ENCODE results near the gene CLVS2. TPM values are rescaled to one million over a fixed set of nuclear protein-coding genes. Genes with fewer than 3 reads are reported as not detected.

Gene CLVS2
- total RNA-seq, 4 donors from 2014 or later, result under 0.01 to 11.6 (median 3.2) TPM

DNA sequence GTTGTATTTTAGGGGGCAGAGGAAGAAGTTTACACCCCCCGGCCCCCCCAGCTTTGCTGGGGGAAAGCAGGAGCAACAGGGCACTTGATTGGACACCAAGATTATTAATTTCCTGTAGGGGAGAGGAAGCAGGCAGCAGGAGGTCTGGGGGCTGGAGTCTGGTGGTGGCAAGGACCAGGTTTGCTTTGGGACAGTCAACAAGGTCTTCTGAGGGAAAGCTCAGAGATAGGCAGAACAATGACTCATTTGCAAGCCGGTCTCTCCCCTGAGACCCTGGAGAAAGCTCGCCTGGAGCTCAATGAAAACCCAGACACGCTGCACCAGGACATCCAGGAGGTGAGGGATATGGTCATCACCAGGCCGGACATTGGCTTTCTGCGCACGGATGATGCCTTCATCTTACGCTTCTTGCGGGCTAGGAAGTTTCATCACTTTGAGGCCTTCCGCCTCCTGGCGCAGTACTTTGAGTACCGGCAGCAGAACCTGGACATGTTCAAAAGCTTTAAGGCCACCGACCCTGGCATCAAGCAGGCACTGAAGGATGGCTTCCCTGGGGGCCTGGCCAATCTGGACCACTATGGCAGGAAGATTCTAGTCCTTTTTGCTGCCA lies 1.6 kb downstream of the CLVS2 start:
- H3K4me3 ChIP-seq, result no peak overlapping the region
- no peak for DNase-seq
- H3K4me1 ChIP-seq, result no peaks in the 10 kb centered on the region
- H3K36me3 ChIP-seq, result no peaks in the 10 kb centered on the region
- TF ChIP-seq, protein P1, sequence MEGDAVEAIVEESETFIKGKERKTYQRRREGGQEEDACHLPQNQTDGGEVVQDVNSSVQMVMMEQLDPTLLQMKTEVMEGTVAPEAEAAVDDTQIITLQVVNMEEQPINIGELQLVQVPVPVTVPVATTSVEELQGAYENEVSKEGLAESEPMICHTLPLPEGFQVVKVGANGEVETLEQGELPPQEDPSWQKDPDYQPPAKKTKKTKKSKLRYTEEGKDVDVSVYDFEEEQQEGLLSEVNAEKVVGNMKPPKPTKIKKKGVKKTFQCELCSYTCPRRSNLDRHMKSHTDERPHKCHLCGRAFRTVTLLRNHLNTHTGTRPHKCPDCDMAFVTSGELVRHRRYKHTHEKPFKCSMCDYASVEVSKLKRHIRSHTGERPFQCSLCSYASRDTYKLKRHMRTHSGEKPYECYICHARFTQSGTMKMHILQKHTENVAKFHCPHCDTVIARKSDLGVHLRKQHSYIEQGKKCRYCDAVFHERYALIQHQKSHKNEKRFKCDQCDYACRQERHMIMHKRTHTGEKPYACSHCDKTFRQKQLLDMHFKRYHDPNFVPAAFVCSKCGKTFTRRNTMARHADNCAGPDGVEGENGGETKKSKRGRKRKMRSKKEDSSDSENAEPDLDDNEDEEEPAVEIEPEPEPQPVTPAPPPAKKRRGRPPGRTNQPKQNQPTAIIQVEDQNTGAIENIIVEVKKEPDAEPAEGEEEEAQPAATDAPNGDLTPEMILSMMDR (IDR thresholded peaks at IDR 0.05), result no peak
- TF ChIP-seq POLR2A (IDR thresholded peaks at IDR 0.05), result no peak
- intact Hi-C loops (cut with DNase I; ENCODE audit: low total_unique reads), result no loop called here
- no peaks in the 10 kb centered on the region for H3K9me3 ChIP-seq
- peak overlapping the region in 1 of 2 donors; percentile 85 for H3K27ac ChIP-seq
- peaks cover 0 to 24% of the 10 kb centered on the region in 2 donors for H3K27me3 ChIP-seq

DNA sequence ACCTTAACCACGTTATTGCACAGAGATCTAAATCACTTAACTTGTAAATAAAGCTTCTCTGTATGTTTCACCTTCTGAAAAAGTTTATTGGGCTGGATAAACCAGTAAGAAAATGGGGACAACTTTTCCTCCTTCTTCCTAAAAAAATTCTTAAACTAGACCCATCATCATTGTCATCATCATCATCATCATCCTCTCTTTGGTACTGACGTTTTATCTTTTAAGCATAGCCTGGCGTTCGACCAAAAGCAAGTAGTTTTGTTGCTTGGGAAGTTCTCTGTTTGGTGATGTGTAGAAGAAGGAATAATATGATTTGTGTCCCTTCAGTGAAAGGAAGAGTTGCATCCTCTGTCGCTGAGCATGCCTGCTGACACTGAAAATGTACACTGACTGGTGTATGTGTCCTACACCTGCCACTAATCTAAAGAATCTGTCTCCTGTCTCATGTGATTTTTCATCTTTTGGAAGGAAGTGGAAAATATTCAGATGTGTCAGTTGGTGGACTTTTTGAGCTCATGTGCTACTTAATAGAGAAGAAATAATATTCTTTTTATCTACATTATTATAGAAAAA lies 2.5 kb downstream of the CLVS2 start:
- Histone ChIP-seq H3K36me3 (no peaks in the 10 kb centered on the region), H3K9me3 (no peaks in the 10 kb centered on the region), H3K4me3 (no peak overlapping the region), H3K27ac (peak overlapping the region in 1 of 2 donors; percentile 9), H3K4me1 (no peaks in the 10 kb centered on the region), H3K27me3 (peaks cover 0 to 18% of the 10 kb centered on the region in 2 donors)
- no peak for DNase-seq
- TF ChIP-seq POLR2A (IDR thresholded peaks at IDR 0.05), result no peak
- TF ChIP-seq, protein P1 (IDR thresholded peaks at IDR 0.05), result no peak
- intact Hi-C loops (cut with DNase I; ENCODE audit: low total_unique reads), result no loop called here

DNA sequence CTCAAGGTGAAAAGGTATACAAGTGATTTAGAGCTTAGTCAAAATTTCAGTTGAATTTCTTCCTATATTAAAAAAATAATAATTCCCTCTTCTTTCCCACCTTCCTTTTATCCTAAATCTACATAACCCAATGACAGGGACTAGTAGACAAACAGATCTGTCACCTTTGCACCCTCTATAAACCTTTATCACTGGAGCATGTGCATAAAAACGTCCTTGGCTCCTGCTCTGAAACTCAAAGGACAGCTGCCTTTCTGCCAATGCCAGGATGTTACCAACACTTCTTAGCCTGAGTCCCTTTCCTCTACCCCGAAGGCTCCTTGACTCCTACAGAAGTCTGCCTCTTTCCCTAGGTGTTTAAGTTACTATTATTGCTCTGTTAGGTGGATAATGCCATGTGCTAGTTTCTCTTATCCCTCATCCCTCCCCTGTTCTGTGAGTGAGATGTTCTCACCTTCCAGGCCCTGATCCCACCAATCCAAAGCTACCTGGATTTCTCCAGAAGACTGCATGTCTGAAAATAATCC lies 4.3 kb downstream of the CLVS2 start:
- no peaks in the 10 kb centered on the region for H3K36me3 ChIP-seq
- no peak overlapping the region for H3K27ac ChIP-seq
- TF ChIP-seq POLR2A (IDR thresholded peaks at IDR 0.05), result no peak
- TF ChIP-seq, protein P1 (IDR thresholded peaks at IDR 0.05), result no peak
- no peak overlapping the region for H3K4me3 ChIP-seq
- intact Hi-C loops (cut with DNase I; ENCODE audit: low total_unique reads), result no loop called here
- H3K27me3 ChIP-seq, result peaks cover 0 to 3% of the 10 kb centered on the region in 2 donors
- no peak for DNase-seq
- no peaks in the 10 kb centered on the region for H3K4me1 ChIP-seq
- H3K9me3 ChIP-seq, result no peaks in the 10 kb centered on the region

DNA sequence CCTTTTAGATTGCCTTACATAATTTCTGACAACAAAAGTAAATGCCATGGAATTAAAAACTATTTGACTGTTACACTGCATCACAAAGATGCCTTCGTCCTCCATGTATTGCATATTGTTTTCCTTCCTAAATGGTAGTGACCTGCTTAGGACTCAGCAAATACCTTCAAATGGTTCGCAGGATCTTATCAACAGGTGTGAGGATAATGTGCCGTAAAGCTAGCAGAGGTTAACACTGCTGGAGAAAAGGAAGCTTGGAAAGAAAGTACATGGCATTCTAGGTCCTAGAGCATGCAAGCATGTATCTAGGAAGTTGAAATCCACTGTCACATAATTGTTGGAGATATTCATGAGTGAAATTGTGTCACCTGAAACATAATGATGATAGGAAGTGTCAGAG lies 5.5 kb downstream of the CLVS2 start:
- no peak for DNase-seq
- Histone ChIP-seq H3K4me3 (no peak overlapping the region), H3K4me1 (no peaks in the 10 kb centered on the region), H3K36me3 (no peaks in the 10 kb centered on the region), H3K27me3 (no peaks in the 10 kb centered on the region), H3K9me3 (no peaks in the 10 kb centered on the region), H3K27ac (no peak overlapping the region)
- intact Hi-C loops (cut with DNase I; ENCODE audit: low total_unique reads), result no loop called here
- no peak for TF ChIP-seq POLR2A (IDR thresholded peaks at IDR 0.05)
- TF ChIP-seq, protein P1 (IDR thresholded peaks at IDR 0.05), result no peak

DNA sequence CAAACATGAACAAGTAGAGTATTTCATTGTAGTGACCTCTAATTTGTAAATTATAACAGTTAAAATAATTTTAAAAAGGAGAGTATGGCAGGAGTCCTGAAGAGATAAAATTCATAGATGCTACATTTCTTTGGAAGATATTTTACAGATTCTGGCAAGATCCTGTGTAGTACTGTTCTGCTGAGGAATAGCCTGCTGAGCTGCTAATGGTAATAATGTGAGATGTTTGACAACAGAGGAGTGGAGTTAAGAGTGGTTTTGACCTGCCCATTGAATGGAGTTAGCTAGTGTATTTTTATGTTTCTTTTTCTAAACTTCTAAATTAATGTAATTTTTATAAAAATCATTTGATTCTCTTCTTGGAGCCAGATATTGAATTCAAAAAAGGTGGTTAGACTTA lies 11.8 kb downstream of the CLVS2 start:
- Histone ChIP-seq H3K9me3 (no peaks in the 10 kb centered on the region), H3K36me3 (no peaks in the 10 kb centered on the region), H3K27me3 (no peaks in the 10 kb centered on the region), H3K4me3 (no peak overlapping the region), H3K27ac (no peak overlapping the region), H3K4me1 (no peaks in the 10 kb centered on the region)
- DNase-seq, result no peak
- TF ChIP-seq, protein P1 (IDR thresholded peaks at IDR 0.05), result no peak
- TF ChIP-seq POLR2A (IDR thresholded peaks at IDR 0.05), result no peak
- intact Hi-C loops (cut with DNase I; ENCODE audit: low total_unique reads), result no loop called here
